ENCODE measurements around the gene CCL14.

GRCh38 chr17:35973333-35974260 is 12.9 kb downstream of the CCL14 start:
- TF ChIP-seq EZH2 (conservative IDR thresholded peaks at IDR 0.05; ENCODE audit: low read depth, low read length): no peak
- no peak for TF ChIP-seq ZXDC (CRISPR knock-in tag; IDR thresholded peaks at IDR 0.05)
- no peak for TF ChIP-seq PCBP2 (optimal IDR thresholded peaks at IDR 0.05; ENCODE audit: low read depth, low read length, poor library complexity, severe bottlenecking)
- peak; percentile 21; the same call in 1 of the 2 replicates for TF ChIP-seq CTCF (CRISPR knock-in tag; IDR thresholded peaks at IDR 0.05)
- TF ChIP-seq TCF7L2 (IDR thresholded peaks at IDR 0.05; ENCODE audit: low read depth, low read length): peak; percentile 82
- TF ChIP-seq USF2 (IDR thresholded peaks at IDR 0.05; ENCODE audit: low read depth, low read length): no peak
- TF ChIP-seq USF2 (CRISPR knock-in tag; IDR thresholded peaks at IDR 0.05; ENCODE audit: borderline replicate concordance): no peak
